ENCODE data around the gene KSR1.

Gene KSR1

GRCh38 chr17:27486741-27487140 lies 30.5 kb downstream of the KSR1 start:
- CTCF ChIA-PET = interaction anchor here (0.5 kb wide), 1 partner anchor 137 kb away, joined by 4 read pairs; no protein-coding TSS in a partner anchor

GRCh38 chr17:27488231-27488630 lies 32.0 kb downstream of the KSR1 start:
- CTCF ChIA-PET = interaction anchor here (0.8 kb wide), 1 partner anchor 340 kb away, joined by 3 read pairs; no protein-coding TSS in a partner anchor
- no peak for TF ChIP-seq FOXM1 (IDR thresholded peaks at IDR 0.05; ENCODE audit: borderline replicate concordance)
- POLR2A ChIA-PET = no interaction called here
- no peak for DNase-seq (ENCODE audit: extremely low spot score)

More at GRCh38 chr17:27486741-27487140, 30.5 kb downstream of the KSR1 start:
- DNase-seq (ENCODE audit: extremely low spot score) = no peak
- TF ChIP-seq LEF1 (IDR thresholded peaks at IDR 0.05; ENCODE audit: borderline replicate concordance) = no peak
- TF ChIP-seq TARDBP (IDR thresholded peaks at IDR 0.05) = no peak
- TF ChIP-seq FOXK2 (IDR thresholded peaks at IDR 0.05) = no peak
- TF ChIP-seq SP1 (IDR thresholded peaks at IDR 0.05) = no peak
- no peak for TF ChIP-seq ELF4 (IDR thresholded peaks at IDR 0.05)
- TF ChIP-seq FOXM1 (IDR thresholded peaks at IDR 0.05; ENCODE audit: borderline replicate concordance) = no peak
- no peak for TF ChIP-seq CTBP1 (IDR thresholded peaks at IDR 0.05; ENCODE audit: borderline replicate concordance)
- POLR2A ChIA-PET = no interaction called here

DNA sequence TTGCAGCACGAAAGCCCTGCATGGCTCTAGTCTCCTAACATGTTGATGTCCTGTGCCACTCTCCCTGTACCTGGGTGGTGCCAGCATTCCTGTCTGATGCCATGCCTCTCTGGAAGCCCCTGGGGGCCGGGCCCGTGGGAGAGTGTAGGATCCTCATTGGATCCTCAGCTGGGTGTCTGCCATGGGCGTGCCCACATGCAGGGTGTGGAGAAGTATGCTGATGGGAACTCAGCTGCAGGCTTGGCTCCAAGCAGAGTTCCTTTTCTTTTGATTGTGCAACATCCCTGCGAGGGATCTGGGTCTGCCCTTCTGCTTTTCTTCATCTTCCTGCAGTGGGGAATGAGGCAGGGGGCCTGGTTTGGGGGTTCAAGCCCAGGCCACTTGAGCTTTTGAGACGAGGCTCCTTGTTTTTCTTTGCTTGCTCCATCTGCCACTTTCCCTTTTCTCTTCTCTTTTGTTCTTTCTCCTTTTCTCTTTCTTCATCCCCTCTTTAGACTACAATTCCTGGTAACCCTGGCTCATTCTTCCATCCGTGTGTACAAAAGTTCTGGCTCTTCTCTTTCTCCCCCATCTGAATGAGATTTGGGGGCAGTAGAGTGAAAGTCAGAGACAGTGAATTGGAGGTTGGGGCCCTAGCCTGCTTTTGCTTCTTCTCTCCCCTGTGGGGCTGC lies 32.9 kb downstream of the KSR1 start:
- no peak for DNase-seq (ENCODE audit: extremely low spot score)
- ChIA-PET POLR2A (interaction anchor here (0.6 kb wide), 1 partner anchor 195 kb away, joined by 3 read pairs; the partner anchor contains the start of gene WSB1), CTCF (interaction anchor here (0.8 kb wide), 1 partner anchor 339 kb away, joined by 3 read pairs; no protein-coding TSS in a partner anchor)
- no peak for TF ChIP-seq ZNF384 (IDR thresholded peaks at IDR 0.05)
- no peak for TF ChIP-seq PKNOX1 (IDR thresholded peaks at IDR 0.05)

- no peak for TF ChIP-seq ZNF384 (IDR thresholded peaks at IDR 0.05)
- TF ChIP-seq SUZ12 (IDR thresholded peaks at IDR 0.05) = no peak
- no peak for TF ChIP-seq CTBP1 (IDR thresholded peaks at IDR 0.05; ENCODE audit: borderline replicate concordance)
- no peak for TF ChIP-seq LEF1 (IDR thresholded peaks at IDR 0.05; ENCODE audit: borderline replicate concordance)
- no peak for TF ChIP-seq BHLHE40 (IDR thresholded peaks at IDR 0.05; ENCODE audit: borderline replicate concordance)
- TF ChIP-seq NFRKB (IDR thresholded peaks at IDR 0.05) = no peak
- TF ChIP-seq HDGF (IDR thresholded peaks at IDR 0.05; ENCODE audit: borderline replicate concordance) = no peak
- no peak for TF ChIP-seq SP1 (IDR thresholded peaks at IDR 0.05)
- no peak for TF ChIP-seq PKNOX1 (IDR thresholded peaks at IDR 0.05)
- no peak for TF ChIP-seq FOXA1 (IDR thresholded peaks at IDR 0.05)
- no peak for TF ChIP-seq TARDBP (IDR thresholded peaks at IDR 0.05)
- no peak for TF ChIP-seq ELF4 (IDR thresholded peaks at IDR 0.05)
- no peak for TF ChIP-seq FOXM1 (IDR thresholded peaks at IDR 0.05; ENCODE audit: borderline replicate concordance)
- no peak for TF ChIP-seq FOXK2 (IDR thresholded peaks at IDR 0.05)
- no peak for TF ChIP-seq ARNT (IDR thresholded peaks at IDR 0.05)
- no peak for TF ChIP-seq L3MBTL2 (conservative IDR thresholded peaks at IDR 0.05)
- ChIA-PET CTCF (no interaction called here), POLR2A (no interaction called here)
- no peak for DNase-seq (ENCODE audit: extremely low spot score)
These were observed 34.1 kb downstream of the KSR1 start for GRCh38 chr17:27490391-27490790.

GRCh38 chr17:27491713-27492190 lies 35.5 kb downstream of the KSR1 start:
- DNase-seq (ENCODE audit: extremely low spot score) = no peak
- no peak for TF ChIP-seq BHLHE40 (IDR thresholded peaks at IDR 0.05; ENCODE audit: borderline replicate concordance)
- no peak for TF ChIP-seq TARDBP (IDR thresholded peaks at IDR 0.05)
- no peak for TF ChIP-seq ELF4 (IDR thresholded peaks at IDR 0.05)
- TF ChIP-seq ARNT (IDR thresholded peaks at IDR 0.05) = no peak
- TF ChIP-seq FOXA1 (IDR thresholded peaks at IDR 0.05) = no peak
- no peak for TF ChIP-seq L3MBTL2 (conservative IDR thresholded peaks at IDR 0.05)
- TF ChIP-seq FOXK2 (IDR thresholded peaks at IDR 0.05) = no peak
- ChIA-PET CTCF (no interaction called here), POLR2A (no interaction called here)

- no peak for TF ChIP-seq NFRKB (IDR thresholded peaks at IDR 0.05)
- no peak for DNase-seq (ENCODE audit: extremely low spot score)
- CTCF ChIA-PET = no interaction called here
- POLR2A ChIA-PET = no interaction called here
These were observed 36.2 kb downstream of the KSR1 start for GRCh38 chr17:27492470-27492869.

GRCh38 chr17:27493088-27493487 lies 36.8 kb downstream of the KSR1 start:
- no peak for TF ChIP-seq SUZ12 (IDR thresholded peaks at IDR 0.05)
- TF ChIP-seq ELF4 (IDR thresholded peaks at IDR 0.05) = no peak
- no peak for TF ChIP-seq SP1 (IDR thresholded peaks at IDR 0.05)
- TF ChIP-seq ARNT (IDR thresholded peaks at IDR 0.05) = no peak
- TF ChIP-seq ZNF384 (IDR thresholded peaks at IDR 0.05) = no peak
- POLR2A ChIA-PET = no interaction called here
- CTCF ChIA-PET = interaction anchor here (1.1 kb wide), 1 partner anchor 21 kb away, joined by 3 read pairs; no protein-coding TSS in a partner anchor
- DNase-seq (ENCODE audit: extremely low spot score) = no peak
